A673 (cell line): ENCODE results near the gene PIAS3. TPM values are rescaled to one million over a fixed set of nuclear protein-coding genes. Genes with fewer than 3 reads are reported as not detected.
"Not testable (repeated sequence)": the region's sequence is repeated elsewhere in the genome, so short reads cannot be mapped to it uniquely, and the experiment has no call there.

Experiments used
- BruUV-seq: library from RNA; stranded (reverse); fragments of 400-500 nt; replicated peaks from 2 replicates; lab custom pipeline; 2021; lab: Mats Ljungman, UMichigan
- CTCF ChIA-PET: fragments of 300-600 bp; sonication (Branson Sonifier 250); formaldehyde crosslinking; loops from one replicate; lab custom pipeline; 2022; ENCODE audit warnings: antibody characterized with exemption; lab: Charles Lee
- POLR2A ChIA-PET: fragments of 300-600 bp; sonication (Branson Sonifier 250); formaldehyde crosslinking; loops from one replicate; lab custom pipeline; 2022; ENCODE audit warnings: antibody characterized with exemption; ENCODE audit not compliant: low non-redundant PET; lab: Charles Lee
- DNase-seq: peaks from one replicate; pipeline ENCODE4 v3.0.0-alpha.2; 2015; ENCODE audit warnings: low spot score
- H3K27ac ChIP-seq: fragments of 200-600 bp; sonication (generic); 2 replicates; pipeline ENCODE4 v1.5.1; 2016; ENCODE audit warnings: mixed run types, low read depth, mild to moderate bottlenecking, mixed read lengths, antibody characterized with exemption, low read length; ENCODE audit not compliant: poor library complexity, severe bottlenecking
- H3K27me3 ChIP-seq: fragments of 200-600 bp; sonication (generic); replicated peaks from 2 replicates; pipeline ENCODE4 v1.6.1; 2017; ENCODE audit warnings: mixed run types, low read depth, mild to moderate bottlenecking, mixed read lengths, antibody characterized with exemption, low read length; ENCODE audit not compliant: insufficient read depth, poor library complexity
- H3K36me3 ChIP-seq: fragments of 200-600 bp; sonication (generic); 2 replicates; pipeline ENCODE4 v1.6.1; 2016; ENCODE audit warnings: mixed run types, mild to moderate bottlenecking, mixed read lengths, antibody characterized with exemption, low read length; ENCODE audit not compliant: insufficient read depth, poor library complexity, severe bottlenecking
- H3K4me1 ChIP-seq: fragments of 200-600 bp; sonication (generic); 2 replicates; pipeline ENCODE4 v1.6.1; 2017; ENCODE audit warnings: mixed run types, mild to moderate bottlenecking, mixed read lengths, antibody characterized with exemption, low read length; ENCODE audit not compliant: insufficient read depth, poor library complexity, severe bottlenecking
- H3K4me3 ChIP-seq: fragments of 200-600 bp; sonication (generic); 2 replicates; pipeline ENCODE4 v1.5.1; 2016; ENCODE audit warnings: low read depth, mixed run types, mild to moderate bottlenecking, mixed read lengths, low read length; ENCODE audit not compliant: poor library complexity, severe bottlenecking
- H3K9me3 ChIP-seq: fragments of 200-600 bp; sonication (generic); 2 replicates; pipeline ENCODE4 v1.6.1; 2016; ENCODE audit warnings: mixed run types, low read depth, mild to moderate bottlenecking, mixed read lengths, antibody characterized with exemption, low read length; ENCODE audit not compliant: poor library complexity, severe bottlenecking
- CTCF ChIP-seq: fragments of 300-800, 200-600 bp; sonication (generic); conservative IDR thresholded peaks from 2 replicates; pipeline ENCODE4 v1.5.1; 2017; ENCODE audit warnings: low read depth, mild to moderate bottlenecking, antibody characterized with exemption, low read length, moderate library complexity, mixed read lengths
- EZH2 ChIP-seq: fragments of 200-600 bp; sonication (generic); IDR thresholded peaks from 2 replicates; pipeline ENCODE4 v1.6.1; 2017; ENCODE audit warnings: borderline replicate concordance, low read depth, mild to moderate bottlenecking, mixed read lengths, antibody characterized with exemption, low read length; ENCODE audit not compliant: poor library complexity, severe bottlenecking
- intact Hi-C: fragments of 100-400 bp; cut with micrococcal nuclease; formaldehyde crosslinking; loops from one replicate; pipeline ENCODE4 v1.10.0; 2022; ENCODE audit not compliant: unreplicated experiment
- total RNA-seq: library from RNA; stranded (reverse); gene quantifications from 2 replicates; pipeline ENCODE4 v1.2.3, GENCODE V29; 2021

The PIAS3 gene
- total RNA-seq, 1 experiment from 2014 or later: 41.8 TPM

GRCh38 chr1:145823565-145824498, 35.0 kb downstream of the PIAS3 start, which contains the start of the genes POLR3C and RNF115:
Gene POLR3C, plus strand, starts transcription at chr1:145824200. Its CDS starts 1,577 bp downstream, at chr1:145825777.
Gene RNF115, minus strand, starts transcription at chr1:145824095. Its CDS starts 222 bp downstream, at chr1:145823873.
- peaks cover 10% of the 10 kb centered on the region for H3K4me1 ChIP-seq
- peak; percentile 98 for DNase-seq
- ChIA-PET CTCF (interaction anchor here (1.1 kb wide), 1 partner anchor 102 kb away, joined by 5 read pairs; no protein-coding TSS in a partner anchor), POLR2A (interaction anchor here (0.6 to 0.9 kb wide), 2 partner anchors 21 kb away, joined by 3 read pairs; partner anchors contain the start of gene NUDT17)
- peak within 1 kb of the TSS; percentile 90 for H3K27ac ChIP-seq
- TF ChIP-seq EZH2: no peak
- TF ChIP-seq CTCF: no peak
- BruUV-seq: no TSS peak
- H3K4me3 ChIP-seq: peak within 1 kb of the TSS; percentile 85
- intact Hi-C loops: loop anchor here (2.0 kb wide), 1 partner anchor 15 kb away; no protein-coding TSS in a partner anchor
- H3K27me3 ChIP-seq: no peaks in the 10 kb centered on the region
- no peaks in the 10 kb centered on the region for H3K9me3 ChIP-seq
- peaks cover 31% of the 10 kb centered on the region for H3K36me3 ChIP-seq

- DNase-seq, BruUV-seq, H3K27ac ChIP-seq, H3K4me3 ChIP-seq, H3K9me3 ChIP-seq, CTCF ChIA-PET, intact Hi-C loops, H3K27me3 ChIP-seq, POLR2A ChIA-PET: not testable (repeated sequence)
- Histone ChIP-seq H3K36me3 (peaks cover 22% of the 10 kb centered on the region), H3K4me1 (peaks cover 10% of the 10 kb centered on the region)
Observed at GRCh38 chr1:145822779-145823331, 36.0 kb downstream of the PIAS3 start.

- intact Hi-C loops, BruUV-seq, H3K27me3 ChIP-seq, CTCF ChIA-PET, H3K36me3 ChIP-seq, H3K27ac ChIP-seq, H3K4me3 ChIP-seq, H3K9me3 ChIP-seq, H3K4me1 ChIP-seq, POLR2A ChIA-PET, DNase-seq: not testable (repeated sequence)
Observed at GRCh38 chr1:145818095-145818494, 40.8 kb downstream of the PIAS3 start.

GRCh38 chr1:145812977-145813810, 45.7 kb downstream of the PIAS3 start:
- intact Hi-C loops, H3K36me3 ChIP-seq, H3K9me3 ChIP-seq, H3K4me1 ChIP-seq, BruUV-seq, H3K27me3 ChIP-seq, CTCF ChIA-PET, H3K27ac ChIP-seq, DNase-seq, POLR2A ChIA-PET: not testable (repeated sequence)
- peak overlapping the region; percentile 15 for H3K4me3 ChIP-seq
